ENCODE results near the gene KCNJ5.

Gene KCNJ5

DNA sequence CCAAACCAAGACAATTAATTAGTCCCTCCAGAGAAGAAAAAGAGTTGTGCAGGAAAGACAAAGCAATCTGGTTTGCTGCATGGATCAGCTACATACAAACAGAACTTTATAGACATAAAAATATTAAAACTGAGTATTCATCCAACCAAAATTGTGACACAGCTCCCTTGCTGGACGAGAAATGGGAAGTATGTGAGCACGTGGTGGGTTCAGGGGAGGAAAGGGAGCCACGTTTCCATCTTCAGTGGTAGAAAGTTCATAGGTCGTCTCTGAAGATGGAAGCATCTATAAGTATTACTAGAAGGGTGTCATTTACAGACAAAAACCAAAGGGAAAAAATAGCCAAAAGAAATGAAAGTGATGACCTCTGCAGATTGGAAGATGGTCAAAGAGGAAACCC, 7.1 kb upstream of the KCNJ5 start:
- no peak for DNase-seq
- ATAC-seq, result no peak
- H3K9me3 Mint-ChIP-seq, result no peaks in the 10 kb centered on the region
- H3K4me1 Mint-ChIP-seq, result peaks cover 3% of the 10 kb centered on the region
- H3K36me3 Mint-ChIP-seq (ENCODE audit: low read depth), result no peaks in the 10 kb centered on the region
- peaks cover 46% of the 10 kb centered on the region for H3K27me3 Mint-ChIP-seq
- no peak overlapping the region for H3K4me3 Mint-ChIP-seq
- H3K27ac Mint-ChIP-seq, result no peak overlapping the region

DNA sequence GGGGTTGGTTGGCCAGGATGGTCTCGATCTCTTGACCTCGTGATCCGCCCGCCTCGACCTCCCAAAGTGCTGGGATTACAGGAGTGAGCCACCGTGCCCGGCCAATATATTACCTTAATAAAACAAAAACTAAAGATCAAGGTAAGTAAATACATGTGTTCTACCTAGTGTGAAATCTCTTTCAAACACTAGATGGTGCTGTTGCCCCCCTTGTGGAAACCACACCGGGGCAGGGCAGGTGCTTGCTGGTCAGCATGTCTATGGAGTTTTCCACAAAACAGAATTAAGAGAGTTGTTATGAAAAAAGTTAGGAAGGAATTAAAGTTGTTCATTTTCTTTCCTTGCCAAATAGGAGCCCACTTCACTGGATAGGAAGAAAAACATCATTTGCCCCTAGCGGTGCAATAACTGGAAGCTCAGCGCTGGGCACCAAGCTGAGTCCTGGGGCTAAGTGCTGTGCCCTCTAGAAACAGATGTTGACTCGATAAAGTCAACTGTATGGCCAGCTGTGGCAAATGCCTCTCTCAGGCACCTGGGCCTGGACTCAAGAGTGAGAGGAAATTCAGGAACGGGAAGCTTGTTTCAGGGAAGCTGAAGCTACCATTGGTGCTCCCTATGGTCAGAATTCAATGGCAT, 6.3 kb upstream of the KCNJ5 start:
- Mint-ChIP-seq H3K27me3 (peaks cover 54% of the 10 kb centered on the region), H3K4me1 (peaks cover 3% of the 10 kb centered on the region), H3K27ac (no peak overlapping the region), H3K36me3 (ENCODE audit: low read depth) (no peaks in the 10 kb centered on the region), H3K9me3 (no peaks in the 10 kb centered on the region), H3K4me3 (no peak overlapping the region)
- peak; percentile 62 for DNase-seq
- peak; percentile 77 for ATAC-seq

DNA sequence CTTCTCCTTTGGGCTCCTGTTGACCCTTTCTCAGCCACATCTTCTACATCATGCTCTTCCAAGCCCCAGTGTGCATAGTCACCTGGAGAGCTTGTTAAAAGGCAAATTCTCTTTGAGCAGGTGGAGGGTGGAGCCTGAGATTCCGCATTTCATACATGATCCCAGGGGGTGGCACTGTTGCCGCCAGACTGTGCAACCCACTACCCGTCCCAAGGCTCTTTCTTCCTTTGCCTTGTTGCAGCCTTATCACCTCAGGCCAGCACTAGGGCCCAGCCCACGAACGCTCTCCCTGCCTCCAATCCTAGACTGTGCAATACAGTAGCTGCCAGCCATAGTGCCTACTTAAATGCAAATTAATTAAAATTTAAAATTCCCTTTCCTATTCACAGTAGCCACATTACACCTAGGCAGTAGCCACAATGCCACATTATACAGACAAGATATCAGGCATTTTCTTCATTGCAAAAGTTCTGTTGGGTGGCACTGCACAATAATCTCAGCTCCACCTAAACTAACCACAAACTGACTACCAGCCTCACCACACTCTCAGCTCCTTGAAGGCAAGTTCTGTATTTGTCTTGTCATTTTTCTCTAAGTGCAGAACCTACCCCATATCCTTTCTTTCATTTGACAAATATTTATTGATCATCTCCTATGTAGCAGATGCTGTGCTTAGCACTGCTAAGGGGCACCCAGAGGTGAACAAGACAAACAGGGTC, 4.6 kb upstream of the KCNJ5 start:
- DNase-seq, result no peak
- ATAC-seq, result peak; percentile 31
- H3K27me3 Mint-ChIP-seq, result peaks cover 61% of the 10 kb centered on the region
- no peaks in the 10 kb centered on the region for H3K36me3 Mint-ChIP-seq (ENCODE audit: low read depth)
- H3K27ac Mint-ChIP-seq, result no peak overlapping the region
- H3K4me3 Mint-ChIP-seq, result no peak overlapping the region
- H3K4me1 Mint-ChIP-seq, result peaks cover 6% of the 10 kb centered on the region
- H3K9me3 Mint-ChIP-seq, result no peaks in the 10 kb centered on the region

DNA sequence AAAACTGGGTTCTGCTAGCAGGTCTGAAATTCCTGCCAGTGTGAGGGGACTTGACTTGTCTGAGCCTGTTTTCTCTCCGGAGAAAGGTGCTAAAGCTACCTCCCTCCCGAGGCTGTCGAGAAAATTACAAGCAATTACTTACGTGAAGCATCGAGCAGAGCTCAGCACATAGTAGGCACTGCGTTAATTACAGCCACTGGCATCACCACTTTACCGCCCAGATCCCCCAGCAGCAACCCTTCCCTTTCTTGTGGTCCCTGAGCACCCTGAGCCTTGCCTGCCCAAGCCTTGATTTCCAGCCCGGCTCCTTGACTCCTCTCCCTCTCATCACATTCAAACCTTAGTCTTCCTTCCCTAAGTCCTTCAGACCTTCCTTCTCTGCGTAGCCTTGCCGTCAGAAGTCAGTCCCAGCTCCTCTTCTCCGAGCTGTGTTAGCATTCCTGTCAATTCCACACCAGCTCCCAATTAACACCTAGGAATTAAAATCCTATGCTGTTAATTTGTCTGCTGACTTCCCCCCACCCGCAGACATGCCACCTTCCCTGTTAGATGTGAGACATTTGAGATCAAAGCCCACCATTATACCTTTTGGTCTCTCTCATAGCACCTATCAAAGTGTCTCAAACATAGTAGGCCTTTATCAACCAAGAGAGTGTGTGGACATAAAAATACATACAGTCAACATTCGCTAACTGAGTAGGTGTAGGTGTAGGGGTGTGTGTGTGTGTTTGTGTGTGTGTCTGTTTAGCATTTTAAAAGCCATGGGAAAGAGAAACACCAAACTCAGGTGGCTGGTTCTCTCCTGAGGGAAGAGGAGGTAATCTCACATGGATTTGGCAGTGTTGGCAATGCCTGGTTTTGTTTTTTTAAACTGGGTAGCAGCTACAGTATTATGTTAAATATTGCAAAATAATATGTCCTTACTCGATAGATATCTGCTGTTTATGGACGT, 2.8 kb upstream of the KCNJ5 start:
- no peak overlapping the region for H3K27ac Mint-ChIP-seq
- H3K27me3 Mint-ChIP-seq, result peaks cover 70% of the 10 kb centered on the region
- H3K4me3 Mint-ChIP-seq, result no peak overlapping the region
- no peaks in the 10 kb centered on the region for H3K9me3 Mint-ChIP-seq
- no peak for DNase-seq
- ATAC-seq, result no peak
- no peaks in the 10 kb centered on the region for H3K36me3 Mint-ChIP-seq (ENCODE audit: low read depth)
- H3K4me1 Mint-ChIP-seq, result peaks cover 8% of the 10 kb centered on the region

DNA sequence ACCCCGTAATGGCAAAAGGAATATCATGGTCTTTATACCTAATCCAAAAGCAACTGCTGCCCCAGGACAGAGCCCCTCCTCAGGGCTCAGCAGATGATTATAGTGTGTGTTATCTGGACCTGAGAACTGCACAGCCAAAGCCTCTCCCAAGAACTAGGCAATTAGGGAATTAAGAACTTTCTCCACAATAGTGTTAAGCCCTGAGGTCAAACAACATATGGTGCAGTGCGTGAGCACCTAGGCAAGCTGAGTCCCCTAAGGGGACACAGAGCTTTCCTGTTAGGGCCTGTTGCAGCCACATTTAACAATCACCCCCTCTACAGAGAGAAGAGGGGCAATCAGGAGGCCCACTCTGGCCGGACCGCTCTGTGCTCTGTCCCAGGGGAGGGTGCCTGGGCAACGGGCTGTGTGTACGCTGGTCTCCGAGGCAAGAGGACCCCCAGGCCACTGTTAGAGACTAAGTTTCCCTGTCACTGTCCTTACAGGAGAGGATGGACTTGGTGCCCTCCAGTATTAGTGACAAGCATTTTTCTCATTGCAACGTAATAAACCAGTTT, 1.4 kb upstream of the KCNJ5 start:
- ATAC-seq (no peak), DNase-seq (no peak)
- H3K4me1 Mint-ChIP-seq, result peaks cover 8% of the 10 kb centered on the region
- H3K36me3 Mint-ChIP-seq (ENCODE audit: low read depth), result no peaks in the 10 kb centered on the region
- no peaks in the 10 kb centered on the region for H3K9me3 Mint-ChIP-seq
- no peak overlapping the region for H3K4me3 Mint-ChIP-seq
- peaks cover 66% of the 10 kb centered on the region for H3K27me3 Mint-ChIP-seq
- no peak overlapping the region for H3K27ac Mint-ChIP-seq

DNA sequence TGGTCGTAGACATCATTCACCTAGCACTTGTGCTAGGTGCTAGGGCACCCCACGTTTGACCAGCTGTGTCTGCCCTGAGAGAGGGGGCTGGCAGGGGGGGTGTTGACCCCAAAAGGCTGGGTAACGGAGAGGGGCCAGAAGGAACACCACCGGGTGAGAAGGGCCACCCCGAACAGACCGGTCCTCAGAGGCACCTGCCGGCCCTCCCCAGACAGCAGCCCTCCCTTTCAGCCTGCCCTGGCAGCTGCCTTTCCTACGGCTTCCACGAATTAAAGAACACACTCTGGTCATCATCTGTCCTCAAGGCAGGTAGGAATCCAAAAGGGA, 977 bp upstream of the KCNJ5 start:
- H3K9me3 Mint-ChIP-seq, result no peaks in the 10 kb centered on the region
- no peak overlapping the region for H3K27ac Mint-ChIP-seq
- H3K4me3 Mint-ChIP-seq, result no peak overlapping the region

DNA sequence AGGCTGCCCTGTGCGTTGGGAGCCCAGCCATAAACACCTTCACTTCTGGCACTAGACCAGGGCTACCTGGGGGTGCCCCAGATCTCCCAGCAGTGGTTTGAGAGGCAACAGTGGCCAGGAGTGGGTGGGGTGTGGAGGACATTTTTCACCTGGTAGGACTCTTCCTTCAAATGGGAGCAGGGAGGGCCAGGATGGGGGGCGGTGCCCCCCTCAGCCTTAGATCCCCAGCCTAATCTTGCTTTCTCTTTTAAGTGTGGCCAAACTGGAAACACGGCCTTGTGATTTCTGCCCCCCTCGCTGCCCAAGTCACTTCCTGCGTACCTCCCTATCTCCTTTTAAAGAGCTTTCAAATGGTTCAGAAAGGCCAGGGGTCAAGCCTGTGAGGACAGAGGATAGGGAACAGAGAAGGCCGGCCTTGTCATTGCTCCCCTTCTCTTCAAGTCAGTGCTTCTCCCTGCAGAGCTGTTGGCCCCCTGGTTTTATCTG, 800 bp downstream of the KCNJ5 start:
- DNase-seq (no peak), ATAC-seq (no peak)
- Mint-ChIP-seq H3K27ac (no peak overlapping the region), H3K4me1 (peaks cover 6% of the 10 kb centered on the region), H3K27me3 (peaks cover 58% of the 10 kb centered on the region), H3K9me3 (no peaks in the 10 kb centered on the region), H3K36me3 (ENCODE audit: low read depth) (no peaks in the 10 kb centered on the region), H3K4me3 (no peak overlapping the region)

More for the DNA sequence above, 977 bp upstream of the KCNJ5 start:
- no peaks in the 10 kb centered on the region for H3K36me3 Mint-ChIP-seq (ENCODE audit: low read depth)
- DNase-seq, result no peak
- H3K4me1 Mint-ChIP-seq, result peaks cover 8% of the 10 kb centered on the region
- peaks cover 65% of the 10 kb centered on the region for H3K27me3 Mint-ChIP-seq
- ATAC-seq, result no peak

DNA sequence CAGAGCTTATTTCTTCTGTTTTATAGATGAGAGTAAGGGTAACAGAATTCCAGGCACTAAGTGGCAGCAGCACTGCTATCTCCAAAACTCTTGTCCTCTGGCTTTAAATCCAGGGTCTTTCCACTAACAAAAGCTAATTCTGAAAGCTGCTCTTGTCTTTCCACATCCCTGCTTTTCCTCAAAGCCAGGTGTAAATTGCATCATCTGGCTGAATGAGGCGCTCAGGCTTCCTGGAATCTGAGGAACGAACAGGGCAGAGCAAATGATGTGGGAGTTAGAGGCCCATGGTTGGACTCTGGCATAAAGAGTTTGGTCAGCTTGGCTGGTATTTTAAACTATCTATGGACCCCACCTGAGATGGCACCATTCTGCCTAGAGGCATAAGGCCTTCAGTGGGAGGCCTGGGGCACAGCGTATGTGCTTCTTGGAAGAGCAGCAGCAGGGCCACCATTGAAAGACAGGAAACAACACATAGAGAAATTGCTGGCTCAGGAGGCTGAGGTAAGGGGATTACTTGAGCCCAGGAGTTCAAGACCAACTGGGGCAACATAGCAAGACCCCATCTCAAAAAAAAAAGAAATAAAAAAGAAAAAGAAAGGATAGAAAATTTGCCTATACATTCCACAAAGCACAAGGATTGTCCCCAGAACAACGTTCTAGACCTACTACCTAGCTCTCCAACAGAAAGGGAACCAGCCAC, 1.9 kb downstream of the KCNJ5 start:
- H3K4me3 Mint-ChIP-seq, result no peak overlapping the region
- H3K9me3 Mint-ChIP-seq, result no peaks in the 10 kb centered on the region
- H3K36me3 Mint-ChIP-seq (ENCODE audit: low read depth), result no peaks in the 10 kb centered on the region
- no peak for ATAC-seq
- H3K27me3 Mint-ChIP-seq, result peaks cover 49% of the 10 kb centered on the region
- H3K4me1 Mint-ChIP-seq, result peaks cover 4% of the 10 kb centered on the region
- H3K27ac Mint-ChIP-seq, result no peak overlapping the region
- DNase-seq, result no peak

DNA sequence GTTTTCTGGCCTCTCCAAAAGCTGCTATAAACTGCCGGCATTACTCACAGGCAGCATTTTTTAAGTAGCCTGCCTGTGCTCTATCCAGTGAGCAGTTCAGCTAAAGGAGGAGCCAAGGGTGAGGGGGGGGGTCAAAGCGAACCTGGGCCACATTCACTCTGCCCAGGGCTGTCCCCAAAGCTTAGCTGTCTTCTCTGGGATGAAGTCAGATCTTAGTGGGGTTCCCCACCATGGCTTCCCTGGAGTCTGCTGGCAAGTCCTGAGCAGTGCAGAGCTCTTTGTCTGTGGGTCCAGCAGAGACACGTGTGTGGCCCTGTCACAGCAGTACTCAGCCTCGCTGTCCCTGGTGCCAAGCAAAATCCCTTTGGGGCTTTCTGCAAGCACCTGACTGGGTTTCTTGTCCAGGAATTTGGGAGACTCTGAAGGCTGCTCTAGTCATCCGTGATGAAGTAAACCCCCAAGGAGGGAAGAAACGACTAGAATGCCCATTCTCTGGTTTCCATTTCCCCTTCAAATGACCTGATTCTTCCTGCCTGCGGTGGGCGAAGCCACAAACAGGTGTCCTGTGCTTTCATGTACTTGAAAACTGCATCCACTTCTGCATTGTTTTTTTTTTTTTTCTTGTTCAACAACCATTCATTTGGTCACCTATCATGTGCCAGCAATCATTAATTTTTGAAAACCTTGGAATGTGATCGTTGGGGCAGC, 2.6 kb downstream of the KCNJ5 start:
- H3K27me3 Mint-ChIP-seq, result peaks cover 43% of the 10 kb centered on the region
- H3K4me3 Mint-ChIP-seq, result no peak overlapping the region
- H3K4me1 Mint-ChIP-seq, result peaks cover 4% of the 10 kb centered on the region
- no peak overlapping the region for H3K27ac Mint-ChIP-seq
- no peak for ATAC-seq
- no peaks in the 10 kb centered on the region for H3K36me3 Mint-ChIP-seq (ENCODE audit: low read depth)
- no peaks in the 10 kb centered on the region for H3K9me3 Mint-ChIP-seq
- no peak for DNase-seq

DNA sequence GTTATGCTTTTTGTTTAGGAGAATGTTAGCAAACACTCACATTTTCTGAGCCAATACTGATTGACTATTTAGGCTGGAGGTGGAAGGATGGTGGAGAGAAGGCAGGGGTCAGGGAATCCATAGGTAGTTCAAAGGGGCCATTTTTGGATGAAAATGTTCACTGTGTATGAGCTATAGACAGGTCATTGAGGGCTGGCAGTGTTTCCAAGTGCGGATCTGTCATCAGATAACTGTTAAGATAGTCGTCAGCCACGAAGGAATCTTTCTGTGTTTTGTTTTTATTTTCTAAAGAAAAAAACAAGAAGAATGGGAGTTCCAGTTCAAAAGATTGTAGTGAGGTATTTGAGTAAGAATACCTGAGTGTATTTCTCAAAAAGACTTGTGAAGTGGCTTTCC, 3.1 kb downstream of the KCNJ5 start:
- Mint-ChIP-seq H3K27ac (no peak overlapping the region), H3K4me3 (no peak overlapping the region), H3K27me3 (peaks cover 42% of the 10 kb centered on the region), H3K9me3 (no peaks in the 10 kb centered on the region), H3K36me3 (ENCODE audit: low read depth) (no peaks in the 10 kb centered on the region), H3K4me1 (peaks cover 4% of the 10 kb centered on the region)
- DNase-seq, result no peak
- no peak for ATAC-seq

DNA sequence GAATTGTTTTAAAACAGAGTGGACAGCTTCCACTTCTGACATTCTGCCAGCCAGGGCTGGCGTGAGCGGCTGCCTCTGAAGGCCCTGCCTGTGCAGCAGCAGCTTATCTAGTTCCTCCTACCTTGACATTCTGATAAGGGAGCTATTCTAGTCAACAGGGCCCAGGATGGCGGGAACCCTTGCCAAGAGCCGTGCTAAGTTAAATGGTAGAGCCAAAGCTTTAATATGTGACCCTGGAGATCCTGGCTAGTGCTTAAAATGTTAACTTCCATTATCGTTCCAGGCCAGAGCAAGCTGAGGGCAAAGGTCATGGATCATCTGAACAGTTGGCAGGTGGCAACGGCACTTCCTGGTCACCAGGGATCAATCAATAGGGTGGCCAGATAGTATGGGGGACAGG, 3.5 kb downstream of the KCNJ5 start:
- no peak overlapping the region for H3K27ac Mint-ChIP-seq

DNA sequence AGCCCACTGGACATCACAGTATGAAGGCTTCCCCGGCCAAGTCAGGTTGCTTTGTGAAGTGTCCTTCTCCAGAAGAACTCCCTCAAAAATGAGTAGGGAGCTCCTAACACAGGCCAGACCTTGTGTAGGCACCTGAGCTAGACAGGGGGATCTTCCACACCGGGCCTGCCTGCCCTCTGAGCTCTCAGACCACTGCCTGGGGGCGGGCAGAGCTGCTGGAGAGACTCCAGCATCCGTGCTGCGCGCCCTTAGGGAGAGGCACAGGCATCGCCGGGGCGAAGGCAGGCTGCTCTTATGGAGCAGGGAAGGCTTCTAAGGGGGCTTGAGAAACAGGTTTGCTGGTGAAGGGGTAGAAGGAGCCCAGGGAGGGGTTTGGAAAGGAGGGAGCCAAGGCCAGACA, 4.4 kb downstream of the KCNJ5 start:
- no peaks in the 10 kb centered on the region for H3K36me3 Mint-ChIP-seq (ENCODE audit: low read depth)
- H3K4me1 Mint-ChIP-seq, result peaks cover 4% of the 10 kb centered on the region
- H3K27ac Mint-ChIP-seq, result no peak overlapping the region
- no peak overlapping the region for H3K4me3 Mint-ChIP-seq
- H3K27me3 Mint-ChIP-seq, result peaks cover 31% of the 10 kb centered on the region
- ATAC-seq (no peak), DNase-seq (no peak)
- no peaks in the 10 kb centered on the region for H3K9me3 Mint-ChIP-seq

More for the DNA sequence above, 3.5 kb downstream of the KCNJ5 start:
- peaks cover 38% of the 10 kb centered on the region for H3K27me3 Mint-ChIP-seq
- no peak for DNase-seq
- no peaks in the 10 kb centered on the region for H3K36me3 Mint-ChIP-seq (ENCODE audit: low read depth)
- no peak for ATAC-seq
- peaks cover 4% of the 10 kb centered on the region for H3K4me1 Mint-ChIP-seq
- H3K9me3 Mint-ChIP-seq, result no peaks in the 10 kb centered on the region
- H3K4me3 Mint-ChIP-seq, result no peak overlapping the region

DNA sequence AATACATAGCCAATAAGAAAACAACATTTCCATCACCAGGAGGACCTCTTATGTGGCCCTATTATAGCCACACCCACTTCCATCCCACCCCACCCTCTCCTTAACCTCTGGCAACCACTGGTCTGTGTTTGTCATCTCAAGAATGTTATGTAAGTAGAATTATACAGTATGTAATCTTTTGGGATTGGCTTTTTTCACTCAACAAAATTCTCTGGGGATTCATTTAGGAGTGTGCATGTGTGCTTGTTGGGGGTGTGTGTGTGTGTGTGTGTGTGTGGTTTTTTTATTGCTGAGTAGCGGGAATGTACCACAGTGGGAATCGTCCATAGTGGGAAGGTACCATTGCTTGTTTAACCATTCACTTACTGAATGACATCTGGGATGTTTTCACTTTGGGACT, 5.2 kb downstream of the KCNJ5 start:
- no peaks in the 10 kb centered on the region for H3K36me3 Mint-ChIP-seq (ENCODE audit: low read depth)
- ATAC-seq (no peak), DNase-seq (no peak)
- H3K4me1 Mint-ChIP-seq, result peaks cover 2% of the 10 kb centered on the region
- H3K27ac Mint-ChIP-seq, result no peak overlapping the region
- H3K4me3 Mint-ChIP-seq, result no peak overlapping the region
- peaks cover 28% of the 10 kb centered on the region for H3K27me3 Mint-ChIP-seq
- no peaks in the 10 kb centered on the region for H3K9me3 Mint-ChIP-seq

DNA sequence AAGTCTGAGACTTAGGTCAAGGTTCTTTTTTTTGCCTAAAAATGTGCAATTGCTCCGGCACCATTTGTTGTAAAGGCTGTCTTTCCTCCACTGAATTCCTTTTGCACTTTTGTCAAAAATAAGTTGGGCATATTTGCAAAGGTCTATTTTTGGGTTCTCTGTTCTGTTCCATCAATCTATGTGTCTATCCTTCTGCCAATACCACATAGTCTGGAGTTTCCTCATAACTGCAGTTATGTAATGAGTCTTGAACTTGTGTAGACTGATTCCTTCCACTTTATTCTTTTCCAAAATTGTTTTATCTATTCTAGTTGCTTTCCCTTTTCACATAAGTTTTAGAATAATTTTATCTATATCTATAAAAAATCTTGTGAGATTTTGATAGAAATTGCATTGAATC, 6.7 kb downstream of the KCNJ5 start:
- DNase-seq (no peak), ATAC-seq (no peak)
- Mint-ChIP-seq H3K4me1 (no peaks in the 10 kb centered on the region), H3K27me3 (peaks cover 18% of the 10 kb centered on the region), H3K36me3 (ENCODE audit: low read depth) (no peaks in the 10 kb centered on the region), H3K4me3 (no peak overlapping the region), H3K27ac (no peak overlapping the region), H3K9me3 (no peaks in the 10 kb centered on the region)
